Activated T-cell treated with anti-CD3 and anti-CD28 coated beads, Interleukin-2, amount 50 U/mL, for 1 hour (primary cell): ENCODE data around the gene AP5Z1.
A peak's percentile ranks its signal among the peaks of the same experiment; 100 is the strongest.

Source experiments
- DNase-seq: peaks from one replicate; pipeline ENCODE4 v3.0.0-alpha.2; 2020

The AP5Z1 gene

GRCh38 chr7:4803397-4804241 lies 28.2 kb downstream of the AP5Z1 start:
- DNase-seq = no peak

GRCh38 chr7:4805110-4805983 lies 29.9 kb downstream of the AP5Z1 start:
- DNase-seq = no peak

GRCh38 chr7:4805984-4806300 lies 30.5 kb downstream of the AP5Z1 start:
- DNase-seq = no peak

- DNase-seq = no peak
These were observed 31.7 kb downstream of the AP5Z1 start for GRCh38 chr7:4806983-4807597.

- no peak for DNase-seq
These were observed 32.2 kb downstream of the AP5Z1 start for GRCh38 chr7:4807598-4808016.

GRCh38 chr7:4808026-4808425 lies 32.6 kb downstream of the AP5Z1 start:
- DNase-seq = no peak

GRCh38 chr7:4808565-4808964 lies 33.1 kb downstream of the AP5Z1 start:
- DNase-seq = no peak

GRCh38 chr7:4809091-4809591 lies 33.7 kb downstream of the AP5Z1 start:
- DNase-seq = peak; percentile 48

GRCh38 chr7:4809666-4810065 lies 34.2 kb downstream of the AP5Z1 start:
- DNase-seq = no peak

- no peak for DNase-seq
These were observed 39.0 kb downstream of the AP5Z1 start for GRCh38 chr7:4814433-4814832.

GRCh38 chr7:4815121-4815520 lies 39.7 kb downstream of the AP5Z1 start:
- DNase-seq = no peak

GRCh38 chr7:4815609-4816418 lies 40.4 kb downstream of the AP5Z1 start:
- DNase-seq = no peak

- no peak for DNase-seq
These were observed 41.1 kb downstream of the AP5Z1 start for GRCh38 chr7:4816419-4817080.

GRCh38 chr7:4817178-4817901 lies 41.9 kb downstream of the AP5Z1 start:
- no peak for DNase-seq

- no peak for DNase-seq
These were observed 42.8 kb downstream of the AP5Z1 start for GRCh38 chr7:4818000-4818794.

GRCh38 chr7:4819560-4820404 lies 44.4 kb downstream of the AP5Z1 start:
- DNase-seq = no peak

GRCh38 chr7:4820405-4820966 lies 45.1 kb downstream of the AP5Z1 start:
- no peak for DNase-seq

GRCh38 chr7:4820967-4821471 lies 45.6 kb downstream of the AP5Z1 start:
- DNase-seq = no peak

- DNase-seq = no peak
These were observed 47.3 kb downstream of the AP5Z1 start for GRCh38 chr7:4822677-4823076.
